SK-N-MC (cell line): ENCODE measurements around the gene PIAS4.

Experiments
- EZH2 ChIP-seq: fragments of 200-600 bp; sonication (generic); IDR thresholded peaks from one replicate; pipeline ENCODE4 v1.6.1; 2017; ENCODE audit warnings: antibody characterized with exemption
- FOXP2 ChIP-seq: optimal IDR thresholded peaks from 2 replicates; pipeline ENCODE3; 2011; ENCODE audit warnings: mild to moderate bottlenecking, moderate library complexity; ENCODE audit not compliant: insufficient read depth; ENCODE audit errors: extremely low read length, control extremely low read depth
- POLR2AphosphoS5 ChIP-seq: IDR thresholded peaks from 2 replicates; pipeline ENCODE4 v1.6.1; 2012; ENCODE audit warnings: mild to moderate bottlenecking, low read depth, low read length, borderline replicate concordance

- TF ChIP-seq EZH2 (no peak), POLR2AphosphoS5 (no peak), FOXP2 (no peak)
Observed at GRCh38 chr19:3995607-3996006, 11.9 kb upstream of the PIAS4 start.
